Measurements from ENCODE around the gene NPPB.
"Not testable (repeated sequence)": the region's sequence is repeated elsewhere in the genome, so short reads cannot be mapped to it uniquely, and the experiment has no call there.

NPPB gene

DNA sequence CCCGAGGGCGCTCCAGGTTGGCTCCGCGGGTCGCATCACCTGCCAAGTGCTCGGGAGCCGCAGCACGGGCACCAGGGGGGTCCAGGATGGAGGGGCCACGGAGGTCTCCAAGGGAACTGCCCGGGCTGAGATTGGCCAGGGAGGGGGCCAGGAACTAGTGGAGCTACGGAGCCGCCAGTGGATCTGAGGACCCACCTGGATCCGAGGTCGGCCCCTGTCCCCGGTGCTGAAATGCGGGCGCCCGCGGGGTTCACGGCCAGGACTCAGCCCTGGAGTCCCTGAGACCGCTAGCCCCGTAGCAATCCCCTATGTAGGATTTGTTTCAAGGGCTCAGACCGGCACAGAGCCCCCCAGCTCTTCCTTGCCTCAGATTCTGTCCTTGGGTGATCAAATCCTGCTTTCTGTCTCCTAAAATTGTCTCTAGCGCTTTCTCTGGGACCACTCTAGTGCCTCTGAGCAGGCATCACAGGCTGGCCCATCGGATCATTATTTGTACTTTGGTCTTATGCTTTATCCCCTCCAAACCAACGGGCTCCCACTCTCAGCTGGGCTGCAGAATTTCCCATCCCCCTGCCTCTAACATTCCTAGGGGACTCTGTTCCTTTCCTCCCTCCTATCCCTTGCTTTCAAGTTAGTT is 40.2 kb upstream of the NPPB start:
- H3K4me2 ChIP-seq (ENCODE audit: insufficient read depth, low read length, poor library complexity, severe bottlenecking), result no peak overlapping the region
- H2AFZ ChIP-seq (ENCODE audit: low read length), result no peak overlapping the region
- no peak overlapping the region for H3K18ac ChIP-seq (ENCODE audit: low read length)
- no peaks in the 10 kb centered on the region for H3K4me1 ChIP-seq (ENCODE audit: control insufficient read depth in 2 of 2, insufficient read depth in 1 of 2, low read depth in 1 of 2, low read length in 2 of 2)
- H3K9me3 ChIP-seq (replicated peaks in 1 of 2; ENCODE audit: control insufficient read depth in 2 of 2, insufficient read depth in 1 of 2, low read depth in 1 of 2, low read length in 2 of 2), result peaks cover 0 to 2% of the 10 kb centered on the region in 2 donors
- H3K14ac ChIP-seq (ENCODE audit: low read length), result no peak overlapping the region
- H2BK5ac ChIP-seq (ENCODE audit: low read length), result no peak overlapping the region
- H4K8ac ChIP-seq (ENCODE audit: low read depth, low read length), result no peak overlapping the region
- WGBS, 2 donors (ENCODE audit: extremely low coverage in 2 of 2, insufficient read length in 2 of 2, insufficient replicate concordance in 1 of 2), result no CpG with 5 or more reads among the region's 26 CpGs
- no peak overlapping the region for H2BK12ac ChIP-seq (ENCODE audit: low read length)
- peaks cover 0 to 44% (median 4%) of the 10 kb centered on the region in 3 experiments for H3K27me3 ChIP-seq (ENCODE audit: control insufficient read depth in 3 of 3, insufficient read depth in 3 of 3, low read depth in 1 of 3, low read length in 3 of 3)
- no peak overlapping the region for H2BK15ac ChIP-seq (ENCODE audit: low read length)
- H3K9ac ChIP-seq (ENCODE audit: low read depth, low read length, poor library complexity), result no peak overlapping the region
- H2AK5ac ChIP-seq (ENCODE audit: low read depth, low read length), result no peak overlapping the region
- DNase-seq (ENCODE audit: low spot score), result peak; percentile 27
- no peak overlapping the region for H4K91ac ChIP-seq (ENCODE audit: low read depth, low read length, poor library complexity)
- no peak overlapping the region for H3K4me3 ChIP-seq (ENCODE audit: low read length in 2 of 2)
- no peak overlapping the region for H3K27ac ChIP-seq (replicated peaks; ENCODE audit: low read length)
- no peaks in the 10 kb centered on the region for H3K36me3 ChIP-seq (replicated peaks in 1 of 2; ENCODE audit: control insufficient read depth in 2 of 2, insufficient read depth in 2 of 2, low read length in 2 of 2)
- no peak overlapping the region for H3K4ac ChIP-seq (ENCODE audit: low read length)
- no peak overlapping the region for H2BK120ac ChIP-seq (ENCODE audit: low read depth, low read length)
- peaks cover 2% of the 10 kb centered on the region for H3K79me1 ChIP-seq (ENCODE audit: low read depth, low read length)
- H3K23ac ChIP-seq (ENCODE audit: low read depth, low read length, poor library complexity), result peak overlapping the region; percentile 52

DNA sequence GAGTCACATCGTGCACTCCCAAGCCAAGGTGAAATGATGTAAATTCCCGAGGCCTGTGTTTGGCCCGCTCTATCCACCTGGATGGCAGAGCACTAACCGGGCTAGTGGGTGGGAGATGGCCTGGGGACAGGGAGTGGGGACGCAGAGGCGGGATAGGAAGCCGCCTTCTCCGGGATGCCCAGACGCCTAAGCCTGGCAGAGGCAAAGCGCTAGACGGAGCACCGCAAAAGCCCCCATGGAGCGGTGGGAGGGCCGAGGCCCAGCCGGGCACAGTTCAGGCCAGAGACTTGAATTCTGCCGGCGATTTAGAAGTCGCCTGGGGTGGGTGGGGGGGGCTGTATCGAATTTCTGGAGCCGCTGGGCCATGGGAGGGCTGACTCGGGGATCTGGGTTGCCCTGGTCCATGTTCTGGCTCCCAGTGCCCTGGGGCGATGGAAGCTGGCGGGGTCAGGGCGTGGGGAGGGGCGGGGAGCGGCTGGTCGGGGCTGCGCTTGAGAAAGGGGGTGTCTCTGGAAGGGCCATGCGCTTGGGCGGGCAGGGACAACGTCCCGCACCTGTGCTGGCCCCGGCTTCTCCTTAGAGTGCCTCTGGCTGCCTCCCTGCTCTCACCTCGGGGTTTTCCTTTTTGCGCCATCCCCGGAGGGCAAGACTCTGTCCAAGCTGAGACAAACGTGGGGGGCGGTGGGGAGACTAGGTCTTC is 39.5 kb upstream of the NPPB start:
- H2BK15ac ChIP-seq (ENCODE audit: low read length), result no peak overlapping the region
- H2BK12ac ChIP-seq (ENCODE audit: low read length), result no peak overlapping the region
- H3K27ac ChIP-seq (replicated peaks; ENCODE audit: low read length), result no peak overlapping the region
- H2AFZ ChIP-seq (ENCODE audit: low read length), result no peak overlapping the region
- H4K91ac ChIP-seq (ENCODE audit: low read depth, low read length, poor library complexity), result no peak overlapping the region
- peaks cover 2% of the 10 kb centered on the region for H3K79me1 ChIP-seq (ENCODE audit: low read depth, low read length)
- H3K4me2 ChIP-seq (ENCODE audit: insufficient read depth, low read length, poor library complexity, severe bottlenecking), result no peak overlapping the region
- no peak overlapping the region for H2AK5ac ChIP-seq (ENCODE audit: low read depth, low read length)
- H3K18ac ChIP-seq (ENCODE audit: low read length), result no peak overlapping the region
- H4K8ac ChIP-seq (ENCODE audit: low read depth, low read length), result no peak overlapping the region
- no peak overlapping the region for H3K14ac ChIP-seq (ENCODE audit: low read length)
- DNase-seq (ENCODE audit: low spot score), result no peak
- whole genome bisulfite sequencing, 2 donors (ENCODE audit: extremely low coverage in 2 of 2, insufficient read length in 2 of 2, insufficient replicate concordance in 1 of 2), result no CpG with 5 or more reads among the region's 38 CpGs
- peaks cover 0 to 2% of the 10 kb centered on the region in 2 donors for H3K9me3 ChIP-seq (replicated peaks in 1 of 2; ENCODE audit: control insufficient read depth in 2 of 2, insufficient read depth in 1 of 2, low read depth in 1 of 2, low read length in 2 of 2)
- peaks cover 0 to 44% (median 4%) of the 10 kb centered on the region in 3 experiments for H3K27me3 ChIP-seq (ENCODE audit: control insufficient read depth in 3 of 3, insufficient read depth in 3 of 3, low read depth in 1 of 3, low read length in 3 of 3)
- no peak overlapping the region for H2BK5ac ChIP-seq (ENCODE audit: low read length)
- no peaks in the 10 kb centered on the region for H3K36me3 ChIP-seq (replicated peaks in 1 of 2; ENCODE audit: control insufficient read depth in 2 of 2, insufficient read depth in 2 of 2, low read length in 2 of 2)
- H3K23ac ChIP-seq (ENCODE audit: low read depth, low read length, poor library complexity), result peak overlapping the region; percentile 52
- H2BK120ac ChIP-seq (ENCODE audit: low read depth, low read length), result no peak overlapping the region
- H3K4me1 ChIP-seq (ENCODE audit: control insufficient read depth in 2 of 2, insufficient read depth in 1 of 2, low read depth in 1 of 2, low read length in 2 of 2), result no peaks in the 10 kb centered on the region
- no peak overlapping the region for H3K9ac ChIP-seq (ENCODE audit: low read depth, low read length, poor library complexity)
- no peak overlapping the region for H3K4me3 ChIP-seq (ENCODE audit: low read length in 2 of 2)
- no peak overlapping the region for H3K4ac ChIP-seq (ENCODE audit: low read length)

DNA sequence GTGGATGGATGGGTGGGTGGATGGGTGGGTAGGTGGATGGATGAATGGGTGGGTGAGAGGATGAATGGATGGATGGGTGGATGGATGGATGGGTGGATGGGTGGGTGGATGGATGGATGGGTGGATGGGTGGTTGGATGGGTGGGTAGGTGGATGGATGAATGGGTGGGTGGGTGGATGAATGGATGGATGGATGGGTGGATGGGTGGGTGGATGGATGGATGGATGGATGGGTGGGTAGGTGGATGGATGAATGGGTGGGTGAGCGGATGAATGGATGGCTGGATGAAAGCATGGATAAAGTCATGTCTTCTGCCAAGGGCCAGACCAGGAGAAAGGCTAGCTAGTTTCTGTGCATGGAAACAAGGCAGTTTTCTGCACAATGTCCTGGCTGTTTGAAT is 35.8 kb upstream of the NPPB start:
- not testable (repeated sequence) for H3K36me3 ChIP-seq (replicated peaks in 1 of 2; ENCODE audit: control insufficient read depth in 2 of 2, insufficient read depth in 2 of 2, low read length in 2 of 2); H3K23ac ChIP-seq (ENCODE audit: low read depth, low read length, poor library complexity); H2AFZ ChIP-seq (ENCODE audit: low read length); H2BK5ac ChIP-seq (ENCODE audit: low read length); H3K4ac ChIP-seq (ENCODE audit: low read length); H3K4me1 ChIP-seq (ENCODE audit: control insufficient read depth in 2 of 2, insufficient read depth in 1 of 2, low read depth in 1 of 2, low read length in 2 of 2); H4K91ac ChIP-seq (ENCODE audit: low read depth, low read length, poor library complexity); H3K27ac ChIP-seq (replicated peaks; ENCODE audit: low read length); H3K9me3 ChIP-seq (replicated peaks in 1 of 2; ENCODE audit: control insufficient read depth in 2 of 2, insufficient read depth in 1 of 2, low read depth in 1 of 2, low read length in 2 of 2); H3K9ac ChIP-seq (ENCODE audit: low read depth, low read length, poor library complexity); H3K18ac ChIP-seq (ENCODE audit: low read length); H2BK12ac ChIP-seq (ENCODE audit: low read length); H2BK120ac ChIP-seq (ENCODE audit: low read depth, low read length); H3K14ac ChIP-seq (ENCODE audit: low read length); H3K79me1 ChIP-seq (ENCODE audit: low read depth, low read length); H3K4me3 ChIP-seq (ENCODE audit: low read length in 2 of 2); H4K8ac ChIP-seq (ENCODE audit: low read depth, low read length); H2BK15ac ChIP-seq (ENCODE audit: low read length); H2AK5ac ChIP-seq (ENCODE audit: low read depth, low read length); DNase-seq (ENCODE audit: low spot score); H3K4me2 ChIP-seq (ENCODE audit: insufficient read depth, low read length, poor library complexity, severe bottlenecking)
- no CpG with 5 or more reads among the region's 1 CpG for WGBS, 2 donors (ENCODE audit: extremely low coverage in 2 of 2, insufficient read length in 2 of 2, insufficient replicate concordance in 1 of 2)
- H3K27me3 ChIP-seq (ENCODE audit: control insufficient read depth in 3 of 3, insufficient read depth in 3 of 3, low read depth in 1 of 3, low read length in 3 of 3), result peaks cover 0 to 23% (median 4%) of the 10 kb centered on the region in 3 experiments

DNA sequence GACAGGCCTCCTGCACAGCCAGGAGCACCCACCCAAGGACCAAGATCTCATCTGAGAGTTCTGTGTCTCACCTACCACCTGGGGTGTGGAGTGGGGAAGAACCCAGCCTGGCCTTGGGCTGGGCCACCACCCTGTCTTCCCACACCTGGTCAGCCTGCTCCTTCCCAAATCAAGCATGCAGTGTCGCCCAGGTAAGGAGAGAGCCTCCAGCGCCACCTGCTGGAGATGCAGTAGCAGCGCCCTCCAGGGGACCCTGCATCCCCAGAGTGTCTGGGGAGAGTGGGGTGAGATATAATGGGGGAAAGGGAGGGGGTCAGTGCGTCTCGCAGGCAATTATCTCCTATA is 35.1 kb upstream of the NPPB start:
- Histone ChIP-seq H3K9me3 (replicated peaks in 1 of 2; ENCODE audit: control insufficient read depth in 2 of 2, insufficient read depth in 1 of 2, low read depth in 1 of 2, low read length in 2 of 2) (peaks cover 0 to 2% of the 10 kb centered on the region in 2 donors), H3K27ac (replicated peaks; ENCODE audit: low read length) (no peak overlapping the region), H3K4me2 (ENCODE audit: insufficient read depth, low read length, poor library complexity, severe bottlenecking) (no peak overlapping the region), H3K18ac (ENCODE audit: low read length) (no peak overlapping the region), H3K79me1 (ENCODE audit: low read depth, low read length) (no peaks in the 10 kb centered on the region), H2AFZ (ENCODE audit: low read length) (no peak overlapping the region), H3K14ac (ENCODE audit: low read length) (no peak overlapping the region), H2BK15ac (ENCODE audit: low read length) (no peak overlapping the region), H3K4me3 (ENCODE audit: low read length in 2 of 2) (peak overlapping the region in 1 of 2 donors; percentile 67), H3K4me1 (ENCODE audit: control insufficient read depth in 2 of 2, insufficient read depth in 1 of 2, low read depth in 1 of 2, low read length in 2 of 2) (no peaks in the 10 kb centered on the region), H3K9ac (ENCODE audit: low read depth, low read length, poor library complexity) (no peak overlapping the region), H4K8ac (ENCODE audit: low read depth, low read length) (no peak overlapping the region), H3K36me3 (replicated peaks in 1 of 2; ENCODE audit: control insufficient read depth in 2 of 2, insufficient read depth in 2 of 2, low read length in 2 of 2) (no peaks in the 10 kb centered on the region), H2BK120ac (ENCODE audit: low read depth, low read length) (no peak overlapping the region), H2BK5ac (ENCODE audit: low read length) (no peak overlapping the region), H4K91ac (ENCODE audit: low read depth, low read length, poor library complexity) (no peak overlapping the region), H3K27me3 (ENCODE audit: control insufficient read depth in 3 of 3, insufficient read depth in 3 of 3, low read depth in 1 of 3, low read length in 3 of 3) (peaks cover 0 to 17% (median 4%) of the 10 kb centered on the region in 3 experiments), H3K4ac (ENCODE audit: low read length) (no peak overlapping the region), H2BK12ac (ENCODE audit: low read length) (no peak overlapping the region), H2AK5ac (ENCODE audit: low read depth, low read length) (no peak overlapping the region), H3K23ac (ENCODE audit: low read depth, low read length, poor library complexity) (no peak overlapping the region)
- no CpG with 5 or more reads among the region's 5 CpGs for WGBS, 2 donors (ENCODE audit: extremely low coverage in 2 of 2, insufficient read length in 2 of 2, insufficient replicate concordance in 1 of 2)
- peak; percentile 41 for DNase-seq (ENCODE audit: low spot score)
